GM21723 (cell line): ENCODE data around the gene ALOX5AP.

Experiments used
- ATAC-seq: cut with Tn5 transposase; IDR thresholded peaks from one replicate; pipeline ENCODE4 v1.9.1; 2021; ENCODE audit warnings: mild to moderate bottlenecking, moderate library complexity; ENCODE audit not compliant: unreplicated experiment

Gene ALOX5AP

DNA sequence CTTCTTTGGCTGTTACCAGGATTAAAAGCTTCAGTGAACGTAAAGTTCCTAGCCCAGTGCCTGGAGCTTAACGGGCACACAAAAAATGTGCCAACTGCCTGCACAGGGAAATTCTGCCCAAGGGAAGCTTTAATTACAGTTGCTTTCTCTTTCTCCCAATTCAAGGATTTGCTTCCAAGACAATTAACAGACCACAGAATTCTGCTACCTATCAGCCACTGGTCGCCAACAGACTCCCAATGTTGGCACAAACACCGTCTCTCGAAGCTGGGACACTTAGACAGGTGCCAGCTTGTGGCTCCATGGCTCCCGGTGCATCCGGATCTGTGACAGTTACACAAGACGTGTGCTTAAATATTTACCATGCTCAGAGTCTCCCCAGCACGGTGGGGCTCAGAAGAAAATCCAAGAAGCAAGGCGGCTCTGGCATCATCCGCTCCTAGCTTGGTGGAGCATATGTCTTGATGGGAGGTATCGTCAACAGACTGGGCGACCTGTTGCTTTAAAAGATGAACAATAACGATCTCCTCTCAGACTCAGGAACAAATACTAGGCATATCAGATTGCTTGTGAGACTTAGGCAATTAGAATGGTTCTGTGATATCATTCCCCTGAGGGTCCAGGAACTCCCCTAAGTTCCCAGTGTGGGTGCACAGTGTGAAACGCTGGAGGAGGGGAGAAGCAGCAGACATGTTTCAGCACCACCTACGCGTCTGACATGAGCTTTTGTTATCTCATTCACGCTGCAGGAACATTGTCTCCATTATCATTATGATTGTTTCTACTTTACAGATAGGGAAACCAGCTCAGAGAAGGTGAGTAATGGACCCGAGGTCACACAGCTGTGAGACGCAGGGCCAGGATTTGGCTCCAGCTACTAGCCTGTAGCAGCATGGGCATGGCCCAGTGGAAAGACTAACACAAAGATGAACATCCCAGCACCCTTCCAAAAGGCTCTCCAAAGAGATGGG, 61.6 kb downstream of the ALOX5AP start:
- ATAC-seq: no peak

GRCh38 chr13:30797847-30798535, 62.6 kb downstream of the ALOX5AP start:
- no peak for ATAC-seq

GRCh38 chr13:30798776-30799355, 63.5 kb downstream of the ALOX5AP start:
- no peak for ATAC-seq

GRCh38 chr13:30799356-30799824, 64.0 kb downstream of the ALOX5AP start:
- ATAC-seq: no peak

GRCh38 chr13:30800107-30800506, 64.8 kb downstream of the ALOX5AP start:
- no peak for ATAC-seq

GRCh38 chr13:30802501-30802900, 67.2 kb downstream of the ALOX5AP start:
- peak; percentile 28 for ATAC-seq

DNA sequence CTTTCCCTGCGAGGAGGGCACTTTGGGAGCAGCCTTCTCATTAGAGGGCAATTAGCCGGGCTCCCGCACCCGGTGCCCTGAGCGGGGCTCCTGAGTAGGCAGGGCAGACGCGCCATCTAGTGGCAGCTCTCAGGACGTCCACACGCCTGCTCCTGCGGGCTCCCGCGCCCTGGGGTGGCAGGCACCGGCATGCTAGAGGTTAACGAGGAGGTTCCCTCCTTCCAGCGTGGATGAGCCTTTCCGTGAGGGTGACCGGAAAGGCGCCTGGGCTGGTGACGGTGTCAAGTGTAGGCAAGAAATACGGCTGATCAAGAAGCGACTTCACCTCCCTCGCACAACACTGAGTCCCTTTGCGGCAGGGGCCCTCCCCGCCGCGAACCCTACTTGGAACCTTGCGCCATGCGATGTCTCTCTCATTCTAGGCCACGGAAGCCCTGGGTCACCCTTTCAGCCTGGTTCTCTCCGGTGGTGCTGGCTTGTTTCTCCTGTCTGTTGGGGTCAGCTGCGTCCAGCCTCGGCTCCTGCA, 67.7 kb downstream of the ALOX5AP start:
- ATAC-seq: peak; percentile 89

DNA sequence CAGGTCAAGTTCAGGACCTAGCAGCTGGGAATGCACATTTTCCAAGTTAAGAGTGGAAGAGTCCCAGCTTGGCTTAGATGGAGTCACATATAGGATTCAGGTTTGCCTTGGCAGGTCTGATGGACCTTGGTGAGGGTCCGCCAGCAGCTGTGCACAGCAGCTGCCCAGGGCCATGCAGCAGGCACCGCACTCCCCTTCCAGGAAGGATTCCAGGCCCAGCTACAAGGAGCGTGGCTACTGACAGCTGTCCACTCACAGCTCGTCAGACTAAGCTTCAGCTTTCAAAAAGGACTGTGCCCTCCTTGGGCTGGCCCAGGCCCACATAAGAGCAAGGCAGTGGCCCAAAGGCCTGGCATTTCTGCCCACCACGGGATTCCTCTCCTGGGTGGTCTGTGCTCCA, 68.4 kb downstream of the ALOX5AP start:
- ATAC-seq: no peak

DNA sequence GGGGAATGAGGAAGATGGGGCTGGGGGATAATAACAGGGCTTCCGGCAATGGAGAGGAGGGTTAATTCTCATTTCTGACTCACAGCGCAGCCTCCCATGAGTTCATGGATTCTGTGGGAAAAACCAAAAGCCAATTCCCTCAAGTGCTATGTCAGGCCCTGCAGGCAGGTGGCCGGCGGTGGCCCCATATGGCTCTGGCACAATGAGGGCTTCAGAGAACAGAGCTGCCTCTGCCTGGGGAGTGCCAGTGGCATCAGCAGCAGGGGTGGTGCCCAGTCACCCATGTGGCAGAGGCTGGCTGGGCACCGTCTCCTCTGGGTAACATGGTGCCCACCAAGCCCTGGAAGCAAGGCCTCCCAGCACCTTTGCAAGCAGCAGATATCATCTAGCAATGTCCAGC, 69.1 kb downstream of the ALOX5AP start:
- no peak for ATAC-seq

DNA sequence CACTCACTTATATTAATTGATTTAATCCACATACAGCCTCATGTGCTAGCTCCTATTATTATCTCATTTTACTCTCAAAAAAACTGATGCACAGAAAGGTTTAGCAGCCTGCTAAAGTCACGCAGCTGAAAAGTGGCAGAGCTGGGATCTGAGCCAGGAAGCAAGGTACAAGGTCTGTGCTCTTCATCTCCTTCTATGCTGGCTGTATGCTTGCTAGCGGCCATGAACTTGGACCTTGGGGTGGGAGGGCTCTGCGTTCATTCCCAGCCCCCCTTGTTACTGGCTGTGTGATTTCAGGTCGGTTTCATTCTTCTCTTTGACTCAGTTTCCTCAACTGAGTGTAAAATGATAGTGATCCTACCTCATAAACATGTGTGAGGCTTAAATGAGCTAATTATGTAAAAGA, 69.8 kb downstream of the ALOX5AP start:
- ATAC-seq: no peak

DNA sequence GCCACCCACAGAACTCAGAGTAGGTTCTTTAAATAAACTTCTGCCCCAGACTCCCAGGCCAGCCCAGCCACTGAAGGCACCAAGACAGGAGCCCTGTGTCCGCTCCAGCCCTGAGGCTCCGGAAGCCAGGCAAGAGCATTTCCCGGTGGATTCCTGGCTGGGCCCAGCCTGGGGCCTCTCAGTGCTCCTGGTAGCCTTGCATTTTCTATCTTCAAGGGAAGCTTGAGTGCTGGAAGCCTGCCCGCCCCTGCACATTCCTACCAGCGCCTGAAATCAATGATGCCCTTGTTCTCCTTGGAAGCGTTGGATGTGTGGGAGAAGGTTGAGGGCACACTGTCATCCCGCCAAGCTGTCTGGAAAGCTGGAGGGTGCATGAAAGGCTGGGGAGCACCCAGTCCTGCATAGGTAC, 70.3 kb downstream of the ALOX5AP start:
- no peak for ATAC-seq

GRCh38 chr13:30806784-30807183, 71.4 kb downstream of the ALOX5AP start:
- ATAC-seq: no peak

DNA sequence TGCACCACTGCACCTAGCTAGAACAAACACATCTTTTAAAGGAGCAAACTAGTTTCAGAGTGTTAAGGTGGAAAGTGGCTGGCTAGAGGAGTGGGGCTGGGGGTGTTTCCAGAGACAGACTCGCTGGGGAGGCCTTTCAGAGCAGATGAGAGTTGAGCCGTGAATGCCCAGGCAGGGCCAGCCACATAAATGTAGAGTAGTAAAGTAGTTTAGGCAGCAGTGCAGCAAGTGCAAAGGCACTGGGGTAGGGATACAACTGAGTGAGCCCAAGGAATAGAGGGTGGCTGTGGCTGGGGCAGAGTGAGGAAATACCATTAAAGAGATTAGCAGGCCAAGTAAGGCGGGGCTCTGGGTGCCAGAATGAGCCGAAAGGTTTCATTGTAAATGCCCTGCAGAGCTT, 72.0 kb downstream of the ALOX5AP start:
- ATAC-seq: no peak

DNA sequence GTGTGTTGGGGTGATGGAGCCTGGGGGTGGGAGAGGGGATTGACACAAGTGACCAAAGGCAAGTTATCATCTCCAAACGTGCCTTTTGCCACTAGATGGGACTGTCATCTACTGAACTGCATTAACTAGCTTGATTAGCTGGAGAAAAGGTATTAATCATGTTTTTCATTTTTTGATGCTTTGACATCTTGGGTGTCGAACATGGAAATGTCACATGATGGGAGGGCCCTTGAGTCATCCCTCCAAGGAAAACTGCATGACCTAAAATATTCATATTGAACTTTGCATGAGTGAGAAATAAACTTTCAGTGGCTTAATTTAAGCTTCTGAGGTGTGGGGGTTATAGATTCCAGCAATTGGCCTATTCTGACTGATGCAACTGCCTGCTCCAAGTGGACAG, 73.3 kb downstream of the ALOX5AP start:
- ATAC-seq: no peak

DNA sequence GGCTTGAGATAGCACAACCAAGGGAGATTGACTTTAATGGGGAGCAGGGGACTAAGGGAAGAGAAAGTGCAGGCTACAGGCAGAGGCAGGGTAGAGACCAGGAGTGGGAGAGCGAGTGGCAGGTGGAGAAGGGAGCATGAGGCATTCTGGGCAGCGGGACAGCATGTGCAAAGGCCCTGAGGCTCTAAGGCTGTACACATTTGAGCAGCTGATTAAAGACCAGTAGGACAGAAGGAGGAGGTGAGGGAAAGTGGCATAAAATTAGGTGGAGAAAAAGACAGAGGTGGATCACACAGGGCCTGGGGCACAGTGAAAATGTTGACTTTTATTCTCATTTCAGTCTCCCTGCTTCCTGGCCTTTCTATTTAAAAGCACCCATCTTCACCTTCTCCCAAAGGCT, 74.4 kb downstream of the ALOX5AP start:
- ATAC-seq: no peak

GRCh38 chr13:30810261-30810701, 74.9 kb downstream of the ALOX5AP start:
- ATAC-seq: no peak

- ATAC-seq: no peak
These were observed 75.5 kb downstream of the ALOX5AP start for GRCh38 chr13:30810801-30811200.
